HG02885 (cell line): ENCODE results near the gene TMEM38B.

Experiments used
- ATAC-seq: cut with Tn5 transposase; IDR thresholded peaks from one replicate; pipeline ENCODE4 v1.9.1; 2021; ENCODE audit warnings: mild to moderate bottlenecking; ENCODE audit not compliant: unreplicated experiment, poor library complexity

Gene TMEM38B

GRCh38 chr9:105822814-105823213, 128.5 kb downstream of the TMEM38B start:
- no peak for ATAC-seq
